HCT116 (cell line): ENCODE results near the gene FBXO11. TPM values are rescaled to one million over a fixed set of nuclear protein-coding genes. Genes with fewer than 3 reads are reported as not detected.

Experiments used
- ATAC-seq: fragments of 200-7000 bp; cut with Tn5 transposase; 2 replicates; pipeline ENCODE4 v1.9.1; 2020; ENCODE audit warnings: mild to moderate bottlenecking, moderate library complexity
- BruUV-seq: library from RNA; stranded (reverse); fragments of 400-500 nt; replicated peaks from 2 replicates; lab custom pipeline; 2021; lab: Mats Ljungman, UMichigan
- CTCF ChIA-PET: fragments of 300-600 bp; sonication (Branson Sonifier 250); formaldehyde crosslinking; loops from one replicate; lab custom pipeline; 2021; ENCODE audit warnings: antibody characterized with exemption; lab: Charles Lee
- POLR2A ChIA-PET: fragments of 300-600, 350-600 bp; sonication (Branson Sonifier 250); formaldehyde crosslinking; loops from one replicate; lab custom pipeline; 2021; ENCODE audit warnings: antibody characterized with exemption; lab: Charles Lee
- RAD21 ChIA-PET, 2 experiments: fragments of 300-600 bp; sonication (Branson Sonifier 250); formaldehyde crosslinking; loops; one replicate each; lab custom pipeline; 2023; ENCODE audit warnings: low total read pairs in 2 of 2; ENCODE audit not compliant: uncharacterized antibody in 2 of 2, unreplicated experiment in 2 of 2, low non-redundant PET in 1 of 2; lab: Charles Lee
- DNase-seq: peaks from one replicate; pipeline ENCODE4 v3.0.0-alpha.2; 2010; ENCODE audit warnings: low read depth, low spot score
- H2AFZ ChIP-seq: fragments of 200-600 bp; shearing (Covaris generic), sonication (generic); 2 replicates; pipeline ENCODE4 v1.6.1; 2017; ENCODE audit warnings: low read depth, mixed run types, mixed read lengths, antibody characterized with exemption, low read length; ENCODE audit not compliant: poor library complexity, severe bottlenecking
- H3K27ac ChIP-seq: 2 replicates; pipeline ENCODE4 v1.5.1; 2012; ENCODE audit warnings: low read depth, low read length
- H3K27me3 ChIP-seq: fragments of 200-600 bp; sonication (generic); 2 replicates; pipeline ENCODE4 v1.6.1; 2016; ENCODE audit warnings: mixed run types, low read length, mixed read lengths; ENCODE audit not compliant: insufficient read depth
- H3K36me3 ChIP-seq, 2 experiments: fragments of 200-500 bp in 1 of 2; fragments of 200-600 bp in 1 of 2; sonication (Bioruptor generic) in 1 of 2; sonication (generic) in 1 of 2; 2 replicates each; pipeline versions ENCODE4 v1.5.1 to v1.6.1; 2014 to 2016; ENCODE audit warnings: low read length in 2 of 2, inconsistent platforms in 1 of 2, mixed read lengths in 1 of 2, mixed run types in 1 of 2; ENCODE audit not compliant: insufficient read depth in 2 of 2, control insufficient read depth in 1 of 2
- H3K4me1 ChIP-seq, 2 experiments: fragments of 200-600 bp in 1 of 2; sonication (generic) in 1 of 2; 2 replicates each; pipeline versions ENCODE4 v1.5.1 to v1.6.1; 2012 to 2017; ENCODE audit warnings: low read length in 2 of 2, inconsistent platforms in 1 of 2, mild to moderate bottlenecking in 1 of 2, mixed read lengths in 1 of 2, mixed run types in 1 of 2, moderate library complexity in 1 of 2; ENCODE audit not compliant: insufficient read depth in 2 of 2, control insufficient read depth in 1 of 2
- H3K4me2 ChIP-seq: fragments of 200-600 bp; sonication (generic); 2 replicates; pipeline ENCODE4 v1.6.1; 2017; ENCODE audit warnings: mixed run types, low read length, mixed read lengths
- H3K4me3 ChIP-seq, 2 experiments: fragments of 200-600 bp in 1 of 2; sonication (generic) in 1 of 2; replicated peaks in 1 of 2; 2 replicates each; pipeline ENCODE4 v1.5.1; 2011 to 2016; ENCODE audit warnings: low read length in 2 of 2, control low read depth in 1 of 2, low read depth in 1 of 2, mild to moderate bottlenecking in 1 of 2, mixed read lengths in 1 of 2, mixed run types in 1 of 2
- H3K79me2 ChIP-seq: fragments of 200-600 bp; sonication (generic); 2 replicates; pipeline ENCODE4 v1.6.1; 2017; ENCODE audit warnings: mild to moderate bottlenecking, mixed run types, low read length, moderate library complexity, mixed read lengths; ENCODE audit not compliant: insufficient read depth
- H3K9ac ChIP-seq: fragments of 200-600 bp; sonication (generic); 2 replicates; pipeline ENCODE4 v1.6.1; 2016; ENCODE audit warnings: low read length, mixed read lengths
- H3K9me2 ChIP-seq: fragments of 200-600 bp; sonication (generic), shearing (Covaris generic); 2 replicates; pipeline ENCODE4 v1.6.1; 2017; ENCODE audit warnings: mixed run types, mild to moderate bottlenecking, moderate library complexity; ENCODE audit not compliant: insufficient read depth
- H3K9me3 ChIP-seq, 2 experiments: fragments of 200-500 bp in 1 of 2; fragments of 200-600 bp in 1 of 2; sonication (Bioruptor generic) in 1 of 2; sonication (generic) in 1 of 2; 2 replicates each; pipeline ENCODE4 v1.6.1; 2014 to 2017; ENCODE audit warnings: low read length in 2 of 2, mixed read lengths in 2 of 2, inconsistent platforms in 1 of 2, low read depth in 1 of 2, mild to moderate bottlenecking in 1 of 2, mixed run types in 1 of 2, moderate library complexity in 1 of 2; ENCODE audit not compliant: control insufficient read depth in 1 of 2, insufficient read depth in 1 of 2
- H4K20me1 ChIP-seq: fragments of 200-600 bp; sonication (generic), shearing (Covaris generic); 2 replicates; pipeline ENCODE4 v1.6.1; 2017; ENCODE audit warnings: mixed run types, mild to moderate bottlenecking, moderate library complexity; ENCODE audit not compliant: insufficient read depth
- ATF3 ChIP-seq: IDR thresholded peaks from 2 replicates; pipeline ENCODE4 v1.6.1; 2012
- CBX3 ChIP-seq: IDR thresholded peaks from 2 replicates; pipeline ENCODE4 v1.6.1; 2012; ENCODE audit warnings: low read depth
- CEBPB ChIP-seq: IDR thresholded peaks from 2 replicates; pipeline ENCODE4 v1.6.1; 2012; ENCODE audit warnings: low read depth
- CTCF ChIP-seq, 3 experiments: fragments of 200-600 bp in 1 of 3; sonication (generic) in 1 of 3; IDR thresholded peaks in 2 of 3; conservative IDR thresholded peaks in 1 of 3; 2 replicates each; pipeline ENCODE4 v1.5.1; 2012 to 2017; ENCODE audit warnings: low read depth in 2 of 3, low read length in 2 of 3, antibody characterized with exemption in 1 of 3, borderline replicate concordance in 1 of 3, control low read depth in 1 of 3, mild to moderate bottlenecking in 1 of 3, mixed read lengths in 1 of 3, mixed run types in 1 of 3, moderate library complexity in 1 of 3; ENCODE audit not compliant: insufficient read depth in 1 of 3
- EGR1 ChIP-seq: IDR thresholded peaks from 2 replicates; pipeline ENCODE4 v1.6.1; 2012; ENCODE audit warnings: low read depth
- ELF1 ChIP-seq: IDR thresholded peaks from 2 replicates; pipeline ENCODE4 v1.6.1; 2012; ENCODE audit warnings: low read depth, borderline replicate concordance
- EZH2 ChIP-seq: fragments of 200-600 bp; sonication (generic); IDR thresholded peaks from 2 replicates; pipeline ENCODE4 v1.6.1; 2017; ENCODE audit warnings: antibody characterized with exemption, mixed run types
- FOSL1 ChIP-seq: IDR thresholded peaks from 2 replicates; pipeline ENCODE4 v1.6.1; 2012; ENCODE audit warnings: low read depth
- JUND ChIP-seq: IDR thresholded peaks from 2 replicates; pipeline ENCODE4 v1.6.1; 2012
- POLR2AphosphoS5 ChIP-seq: IDR thresholded peaks from 2 replicates; pipeline ENCODE4 v1.6.1; 2011; ENCODE audit warnings: mild to moderate bottlenecking, low read depth, low read length, moderate library complexity
- RAD21 ChIP-seq: IDR thresholded peaks from 2 replicates; pipeline ENCODE4 v1.6.1; 2012; ENCODE audit warnings: low read depth, mild to moderate bottlenecking
- SP1 ChIP-seq: IDR thresholded peaks from 2 replicates; pipeline ENCODE4 v1.6.1; 2012; ENCODE audit warnings: low read depth
- SRF ChIP-seq: IDR thresholded peaks from 2 replicates; pipeline ENCODE4 v1.6.1; 2012; ENCODE audit warnings: low read depth
- YY1 ChIP-seq: IDR thresholded peaks from 2 replicates; pipeline ENCODE4 v1.6.1; 2011; ENCODE audit warnings: low read length, low read depth, moderate library complexity, mild to moderate bottlenecking; ENCODE audit not compliant: insufficient replicate concordance; ENCODE audit errors: extremely low read depth
- ZNF274 ChIP-seq: fragments of 200-500 bp; sonication (Bioruptor generic); IDR thresholded peaks from 2 replicates; pipeline ENCODE4 v1.6.1; 2014; ENCODE audit warnings: mild to moderate bottlenecking, low read depth, low read length, inconsistent platforms
- intact Hi-C: fragments of 100-400 bp; cut with micrococcal nuclease; formaldehyde crosslinking; loops from 2 replicates; pipeline ENCODE4 v1.10.0; 2022
- total RNA-seq: library from RNA; stranded (reverse); gene quantifications from one replicate; pipeline ENCODE4 v1.2.1, GENCODE V29; 2021; ENCODE audit not compliant: unreplicated experiment

Gene FBXO11
- total RNA-seq, 1 experiment from 2014 or later, result 60.2 TPM

- Histone ChIP-seq H3K4me2 (no peak overlapping the region), H3K9ac (no peak overlapping the region), H3K36me3 (0 out of 4 replicates have a peak, but pooled peaks cover 0 to 3% of the 10 kb centered on the region in 2 experiments), H3K9me3 (no peaks in the 10 kb centered on the region), H4K20me1 (peaks cover 14% of the 10 kb centered on the region; the same call in 1 of the 2 replicates), H3K79me2 (peaks cover 99% of the 10 kb centered on the region), H3K27ac (no peak overlapping the region), H3K4me1 (no peaks in the 10 kb centered on the region), H3K27me3 (no peaks in the 10 kb centered on the region), H3K4me3 (no peak overlapping the region), H2AFZ (no peak overlapping the region), H3K9me2 (no peaks in the 10 kb centered on the region)
- intact Hi-C loops, result no loop called here
- no peak for ATAC-seq
- RAD21 ChIA-PET, result no interaction called here
- CTCF ChIA-PET, result no interaction called here
- POLR2A ChIA-PET, result no interaction called here
- no peak for DNase-seq
- TF ChIP-seq SP1, result no peak
- TF ChIP-seq CBX3, result no peak
- no peak for TF ChIP-seq ELF1
- TF ChIP-seq ZNF274, result no peak
- no peak for TF ChIP-seq SRF
- no peak for TF ChIP-seq EZH2
- no peak for TF ChIP-seq CEBPB
- no peak for TF ChIP-seq RAD21
- TF ChIP-seq POLR2AphosphoS5, result no peak
- no peak for TF ChIP-seq CTCF (IDR thresholded peaks at IDR 0.05 in 2 of 3, conservative IDR thresholded peaks at IDR 0.05 in 1 of 3; ENCODE audit: borderline replicate concordance in 1 of 3, insufficient read depth in 1 of 3, low read depth in 2 of 3, low read length in 2 of 3)
- no peak for TF ChIP-seq ATF3
- no peak for TF ChIP-seq JUND
- TF ChIP-seq FOSL1, result no peak
- TF ChIP-seq YY1, result no peak
- no peak for TF ChIP-seq EGR1
- BruUV-seq, result TSS peak; percentile 6
Measured at GRCh38 chr2:47891369-47892337, 14.6 kb downstream of the FBXO11 start.
